A204.1 (cell line): ENCODE measurements around the gene MRPL23.

Source experiments
- FAIRE-seq: peaks from 2 replicates; lab custom pipeline; 2012; peaks lifted over from hg19 to GRCh38; lab: Jason Lieb, UNC

The MRPL23 gene

GRCh38 chr11:1946812-1947484 lies at the start of gene MRPL23:
TSS of gene MRPL23 (plus strand) at chr11:1947332. CDS start at chr11:1947363, 31 bp downstream.
- no peak for FAIRE-seq

GRCh38 chr11:1899090-1899489 lies 48.0 kb upstream of the MRPL23 start:
- no peak for FAIRE-seq

GRCh38 chr11:1899686-1900085 lies 47.4 kb upstream of the MRPL23 start:
- no peak for FAIRE-seq

- no peak for FAIRE-seq
These were observed 41.0 kb upstream of the MRPL23 start for GRCh38 chr11:1906181-1906580.

GRCh38 chr11:1906611-1907423 lies 40.3 kb upstream of the MRPL23 start:
- FAIRE-seq: no peak

- FAIRE-seq: no peak
These were observed 38.5 kb upstream of the MRPL23 start for GRCh38 chr11:1908618-1909017.

- FAIRE-seq: no peak
These were observed 37.6 kb upstream of the MRPL23 start for GRCh38 chr11:1909524-1909923.

- FAIRE-seq: no peak
These were observed 34.7 kb upstream of the MRPL23 start for GRCh38 chr11:1912289-1912878.

- FAIRE-seq: no peak
These were observed 33.7 kb upstream of the MRPL23 start for GRCh38 chr11:1913271-1914060.

- no peak for FAIRE-seq
These were observed 31.4 kb upstream of the MRPL23 start for GRCh38 chr11:1915795-1916131.

- no peak for FAIRE-seq
These were observed 30.8 kb upstream of the MRPL23 start for GRCh38 chr11:1916132-1916985.

GRCh38 chr11:1916986-1917522 lies 30.1 kb upstream of the MRPL23 start:
- no peak for FAIRE-seq

GRCh38 chr11:1917523-1918435 lies 29.4 kb upstream of the MRPL23 start:
- no peak for FAIRE-seq

GRCh38 chr11:1918436-1919315 lies 28.5 kb upstream of the MRPL23 start:
- FAIRE-seq: no peak

- FAIRE-seq: no peak
These were observed 27.6 kb upstream of the MRPL23 start, which contains the start of gene TNNT3 for GRCh38 chr11:1919391-1920127. TSS of gene TNNT3 (plus strand) at chr11:1919703. CDS start at chr11:1922875, 3,172 bp downstream.

GRCh38 chr11:1920128-1920908 lies 26.8 kb upstream of the MRPL23 start:
- FAIRE-seq: no peak

GRCh38 chr11:1920909-1921573 lies 26.1 kb upstream of the MRPL23 start:
- FAIRE-seq: no peak
